Activated CD8-positive, alpha-beta T cell treated with anti-CD3 and anti-CD28 coated beads for 36 hours (primary cell): ENCODE measurements around the gene CD200R1. TPM values are rescaled to one million over a fixed set of nuclear protein-coding genes. Genes with fewer than 3 reads are reported as not detected.

Experiments
- ATAC-seq: fragments of 200-7000 bp; cut with Tn5 transposase; one replicate; pipeline ENCODE4 v1.10.0; 2021; ENCODE audit warnings: mild to moderate bottlenecking, moderate library complexity
- CTCF ChIA-PET: fragments of 350-600 bp; sonication (Branson Sonifier 250); formaldehyde crosslinking; loops from one replicate; lab custom pipeline; 2021; ENCODE audit warnings: antibody characterized with exemption; lab: Charles Lee
- POLR2A ChIA-PET: fragments of 350-600 bp; sonication (Branson Sonifier 250); formaldehyde crosslinking; loops from one replicate; lab custom pipeline; 2021; ENCODE audit warnings: antibody characterized with exemption; lab: Charles Lee
- DNase-seq: peaks from one replicate; pipeline ENCODE4 v3.0.0-alpha.2; 2020
- H3K27ac Mint-ChIP-seq: one replicate; pipeline ENCODE4 v1.8.0; 2021; ENCODE audit warnings: mild to moderate bottlenecking, mixed read lengths
- H3K27me3 Mint-ChIP-seq: one replicate; pipeline ENCODE4 v1.8.0; 2021; ENCODE audit warnings: mixed read lengths
- H3K36me3 Mint-ChIP-seq: one replicate; pipeline ENCODE4 v1.8.0; 2021; ENCODE audit warnings: low read depth, mixed read lengths
- H3K4me1 Mint-ChIP-seq: one replicate; pipeline ENCODE4 v1.8.0; 2021; ENCODE audit warnings: low read depth, mixed read lengths
- H3K4me3 Mint-ChIP-seq: one replicate; pipeline ENCODE4 v1.8.0; 2021; ENCODE audit warnings: mild to moderate bottlenecking, moderate library complexity, mixed read lengths
- H3K9me3 Mint-ChIP-seq: one replicate; pipeline ENCODE4 v1.8.0; 2021; ENCODE audit warnings: mixed read lengths
- CTCF ChIP-seq: fragments of 200-600 bp; IDR thresholded peaks from one replicate; pipeline ENCODE4 v1.8.0; 2022; ENCODE audit warnings: antibody characterized with exemption, mild to moderate bottlenecking
- intact Hi-C: fragments of 100-400 bp; cut with micrococcal nuclease; formaldehyde crosslinking; loops from one replicate; pipeline ENCODE4 v1.10.0; 2022
- total RNA-seq, 2 experiments: library from RNA; stranded (reverse); gene quantifications; one replicate each; pipeline ENCODE4 v1.2.3, GENCODE V29; 2021

Gene CD200R1
- total RNA-seq, 2 experiments from 2014 or later, result 1.4 to 1.8 TPM

GRCh38 chr3:112974178-112974517 is 755 bp downstream of the CD200R1 start:
- H3K9me3 Mint-ChIP-seq, result no peaks in the 10 kb centered on the region
- peaks cover 80% of the 10 kb centered on the region for H3K4me1 Mint-ChIP-seq
- ChIA-PET CTCF (interaction anchor here (1.0 to 3.2 kb wide), 8 partner anchors 8 to 332 kb away, joined by 3 to 36 read pairs (median 6); partner anchors contain the start of gene GTPBP8), POLR2A (interaction anchor here (1.1 to 4.0 kb wide), 3 partner anchors 17 to 417 kb away, joined by 3 to 20 read pairs (median 7); partner anchors contain the start of gene GTPBP8)
- H3K36me3 Mint-ChIP-seq, result no peaks in the 10 kb centered on the region
- ATAC-seq (peak; percentile 17), DNase-seq (no peak)
- intact Hi-C loops, result loop anchor here (2.0 to 10.0 kb wide), 3 partner anchors 117 to 409 kb away; partner anchors contain the start of genes ATG3 and SLC35A5
- TF ChIP-seq CTCF, result no peak
- peak overlapping the region; percentile 82 for H3K27ac Mint-ChIP-seq
- H3K4me3 Mint-ChIP-seq, result peak overlapping the region; percentile 73
- H3K27me3 Mint-ChIP-seq, result no peaks in the 10 kb centered on the region

GRCh38 chr3:112973325-112974177 is 1.4 kb downstream of the CD200R1 start:
- H3K27me3 Mint-ChIP-seq, result no peaks in the 10 kb centered on the region
- peak overlapping the region; percentile 73 for H3K4me3 Mint-ChIP-seq
- peak overlapping the region; percentile 82 for H3K27ac Mint-ChIP-seq
- TF ChIP-seq CTCF, result no peak
- POLR2A ChIA-PET, result interaction anchor here (0.6 to 4.0 kb wide), 5 partner anchors 15 to 416 kb away, joined by 3 to 20 read pairs (median 4); partner anchors contain the start of gene GTPBP8
- ATAC-seq (peak; percentile 81), DNase-seq (peak; percentile 77)
- no peaks in the 10 kb centered on the region for H3K36me3 Mint-ChIP-seq
- intact Hi-C loops, result loop anchor here (1.0 to 10.0 kb wide), 4 partner anchors 116 to 409 kb away; partner anchors contain the start of genes ATG3 and SLC35A5
- no peaks in the 10 kb centered on the region for H3K9me3 Mint-ChIP-seq
- H3K4me1 Mint-ChIP-seq, result peaks cover 85% of the 10 kb centered on the region
- CTCF ChIA-PET, result interaction anchor here (1.0 to 2.9 kb wide), 7 partner anchors 11 to 331 kb away, joined by 3 to 36 read pairs (median 5); no protein-coding TSS in a partner anchor

- H3K36me3 Mint-ChIP-seq, result no peaks in the 10 kb centered on the region
- H3K27me3 Mint-ChIP-seq, result no peaks in the 10 kb centered on the region
- TF ChIP-seq CTCF, result no peak
- intact Hi-C loops, result loop anchor here (5.0 to 10.0 kb wide), 2 partner anchors 115 to 407 kb away; partner anchors contain the start of genes ATG3 and SLC35A5
- H3K27ac Mint-ChIP-seq, result peak overlapping the region; percentile 17
- no peaks in the 10 kb centered on the region for H3K9me3 Mint-ChIP-seq
- H3K4me1 Mint-ChIP-seq, result peaks cover 82% of the 10 kb centered on the region
- ATAC-seq, result no peak
- ChIA-PET CTCF (interaction anchor here (0.7 to 2.2 kb wide), 6 partner anchors 223 to 612 kb away, joined by 3 to 19 read pairs (median 4); no protein-coding TSS in a partner anchor), POLR2A (interaction anchor here (0.5 to 4.0 kb wide), 4 partner anchors 18 to 726 kb away, joined by 3 to 20 read pairs (median 4); partner anchors contain the start of gene GTPBP8)
- peak overlapping the region; percentile 13 for H3K4me3 Mint-ChIP-seq
- DNase-seq, result no peak
Observed at GRCh38 chr3:112972158-112972557, 2.7 kb downstream of the CD200R1 start.

- ChIA-PET CTCF (interaction anchor here (1.4 to 4.2 kb wide), 2 partner anchors 11 to 233 kb away, joined by 4 to 16 read pairs; no protein-coding TSS in a partner anchor), POLR2A (no interaction called here)
- intact Hi-C loops, result no loop called here
- Mint-ChIP-seq H3K4me1 (peaks cover 54% of the 10 kb centered on the region), H3K27me3 (no peaks in the 10 kb centered on the region), H3K27ac (peak overlapping the region; percentile 19), H3K9me3 (peaks cover 24% of the 10 kb centered on the region), H3K36me3 (peaks cover 31% of the 10 kb centered on the region), H3K4me3 (no peak overlapping the region)
- no peak for ATAC-seq
- DNase-seq, result no peak
- TF ChIP-seq CTCF, result no peak
Observed at GRCh38 chr3:112967828-112968227, 7.1 kb downstream of the CD200R1 start.
